A172 (cell line): ENCODE results near the gene EMC6. TPM values are rescaled to one million over a fixed set of nuclear protein-coding genes. Genes with fewer than 3 reads are reported as not detected.

Experiments
- DNase-seq: peaks from one replicate; pipeline ENCODE4 v3.0.0-alpha.2; 2015; ENCODE audit warnings: low spot score
- total RNA-seq: library from RNA; depleted of rRNA; stranded (reverse); fragments of >200 nt; shearing (Covaris generic); gene quantifications from 2 replicates; pipeline ENCODE4 v1.2.3, GENCODE V29; 2014

Gene EMC6
- total RNA-seq, 1 experiment from 2014 or later, result 43.4 TPM

DNA sequence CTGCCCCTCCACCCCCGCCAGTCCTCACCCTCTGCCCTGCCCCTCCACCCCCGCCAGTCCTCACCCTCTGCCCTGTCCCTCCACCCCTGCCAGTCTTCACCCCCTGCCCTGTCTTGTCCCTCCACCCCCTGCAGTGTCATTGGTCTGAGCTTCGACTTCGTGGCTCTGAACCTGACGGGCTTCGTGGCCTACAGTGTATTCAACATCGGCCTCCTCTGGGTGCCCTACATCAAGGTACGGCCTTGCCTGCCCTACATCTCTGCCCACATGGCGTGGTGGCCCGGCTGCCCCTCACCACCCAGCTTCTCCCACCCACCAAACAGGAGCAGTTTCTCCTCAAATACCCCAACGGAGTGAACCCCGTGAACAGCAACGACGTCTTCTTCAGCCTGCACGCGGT lies 12.3 kb upstream of the EMC6 start:
- no peak for DNase-seq

DNA sequence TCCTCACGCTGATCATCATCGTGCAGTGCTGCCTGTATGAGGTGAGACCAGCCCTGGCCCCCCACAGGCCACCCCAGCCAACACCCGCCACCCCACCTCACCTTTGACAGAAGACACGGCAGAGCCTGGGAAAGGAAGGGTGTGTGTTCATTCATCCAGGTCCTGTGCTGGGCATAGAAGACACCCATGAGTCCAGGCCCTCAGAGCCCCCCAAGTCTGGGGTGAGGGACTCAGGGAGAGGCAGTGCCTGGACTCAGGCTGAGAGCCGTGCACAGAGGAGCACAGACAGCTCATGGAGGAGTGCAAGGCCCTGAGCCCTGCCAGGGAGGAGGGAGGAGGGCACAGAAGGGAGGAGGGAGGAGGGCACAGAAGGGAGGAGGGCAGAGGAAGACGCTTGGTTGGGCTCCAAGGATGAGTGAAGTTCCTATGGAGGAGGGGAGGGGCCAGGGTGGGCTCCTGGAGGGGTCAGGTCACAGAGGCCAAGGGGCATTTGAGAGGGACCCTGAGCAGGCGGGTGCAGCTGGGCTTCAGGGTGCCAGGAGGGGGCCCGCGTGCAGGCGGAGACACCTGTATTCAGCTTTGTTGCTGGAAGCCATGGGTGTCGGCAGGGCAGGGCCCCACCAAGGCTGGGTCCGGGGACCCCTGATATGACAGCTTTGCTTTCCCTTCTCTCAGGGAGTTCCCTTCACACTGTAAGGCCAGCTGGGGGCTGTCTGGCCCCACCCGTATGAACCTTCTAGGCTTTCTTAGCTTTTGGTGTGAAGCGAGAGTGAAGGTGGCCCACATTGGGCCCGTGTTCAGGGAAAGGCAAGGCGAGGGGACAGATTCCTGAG lies 11.6 kb upstream of the EMC6 start:
- no peak for DNase-seq

GRCh38 chr17:3657588-3657869 lies 11.1 kb upstream of the EMC6 start:
- no peak for DNase-seq

DNA sequence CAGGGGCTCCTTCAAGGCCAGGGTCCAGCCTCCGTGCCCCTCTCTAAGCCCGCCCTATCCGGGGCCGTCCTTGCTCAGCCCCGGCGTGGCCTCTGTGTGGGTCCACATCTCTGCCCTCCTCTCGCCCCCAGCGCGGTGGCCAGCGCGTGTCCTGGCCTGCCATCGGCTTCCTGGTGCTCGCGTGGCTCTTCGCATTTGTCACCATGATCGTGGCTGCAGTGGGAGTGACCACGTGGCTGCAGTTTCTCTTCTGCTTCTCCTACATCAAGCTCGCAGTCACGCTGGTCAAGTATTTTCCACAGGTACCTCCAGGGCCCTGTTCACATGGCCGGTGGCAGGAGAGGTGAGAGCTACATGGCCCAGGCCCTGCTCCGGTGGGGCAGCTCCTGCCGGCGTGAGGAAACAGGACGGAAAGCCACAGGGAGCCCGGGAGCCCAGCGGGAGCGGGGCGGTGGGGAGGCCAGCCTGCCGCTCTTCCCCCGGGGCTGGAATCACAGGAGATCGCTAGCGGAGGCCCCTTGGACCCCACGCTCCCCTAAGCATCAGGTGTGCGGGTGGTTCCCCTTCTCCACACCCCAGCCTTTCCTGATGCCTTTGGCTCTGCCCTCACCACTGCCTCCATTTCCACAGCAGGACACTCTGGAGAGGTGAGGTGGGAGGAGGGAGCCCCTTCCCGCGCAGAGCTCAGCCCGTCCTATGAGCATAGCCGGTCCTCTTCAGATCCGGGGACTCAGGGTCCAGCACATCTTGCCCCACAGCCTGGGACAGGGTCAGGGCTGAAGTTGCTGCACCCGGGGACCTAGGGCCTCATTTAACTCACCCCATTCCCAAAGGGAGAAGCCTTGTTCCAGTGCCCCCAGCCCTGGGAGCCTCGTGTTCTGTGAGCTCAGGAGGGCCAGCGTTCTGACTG lies 10.5 kb upstream of the EMC6 start:
- no peak for DNase-seq

DNA sequence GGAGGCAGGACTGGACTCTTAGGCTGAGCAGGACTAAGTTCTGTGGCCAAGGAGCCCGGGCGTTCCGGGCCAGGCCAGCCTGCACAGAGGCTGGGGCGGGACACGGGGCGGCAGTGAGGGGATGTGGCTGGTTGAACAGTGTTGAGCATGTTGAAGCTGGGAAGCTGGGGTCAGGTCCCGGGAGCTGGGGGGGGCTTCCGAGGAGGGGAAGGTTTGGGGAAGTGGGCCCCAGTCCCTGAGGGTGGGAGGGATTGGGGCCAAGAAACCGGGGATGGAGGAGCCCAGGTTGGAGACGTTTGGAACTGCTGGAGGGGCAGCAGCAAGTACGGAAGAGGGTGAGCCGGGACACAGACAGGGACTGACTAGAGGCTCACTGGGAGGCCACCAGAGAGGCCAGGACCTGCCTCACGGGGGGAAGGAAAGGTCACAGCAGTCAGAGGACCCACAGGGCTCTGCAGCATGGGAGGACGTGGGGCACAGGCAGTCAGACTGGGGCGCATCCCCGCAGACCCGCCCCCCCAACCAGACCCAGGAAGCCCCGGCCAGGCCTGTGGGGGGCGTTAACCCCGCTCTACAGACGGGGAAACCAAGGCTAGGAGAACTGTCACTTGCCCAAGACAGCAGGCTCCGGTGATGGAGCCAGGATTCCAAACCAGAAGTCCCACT lies 9.7 kb upstream of the EMC6 start:
- DNase-seq, result no peak

DNA sequence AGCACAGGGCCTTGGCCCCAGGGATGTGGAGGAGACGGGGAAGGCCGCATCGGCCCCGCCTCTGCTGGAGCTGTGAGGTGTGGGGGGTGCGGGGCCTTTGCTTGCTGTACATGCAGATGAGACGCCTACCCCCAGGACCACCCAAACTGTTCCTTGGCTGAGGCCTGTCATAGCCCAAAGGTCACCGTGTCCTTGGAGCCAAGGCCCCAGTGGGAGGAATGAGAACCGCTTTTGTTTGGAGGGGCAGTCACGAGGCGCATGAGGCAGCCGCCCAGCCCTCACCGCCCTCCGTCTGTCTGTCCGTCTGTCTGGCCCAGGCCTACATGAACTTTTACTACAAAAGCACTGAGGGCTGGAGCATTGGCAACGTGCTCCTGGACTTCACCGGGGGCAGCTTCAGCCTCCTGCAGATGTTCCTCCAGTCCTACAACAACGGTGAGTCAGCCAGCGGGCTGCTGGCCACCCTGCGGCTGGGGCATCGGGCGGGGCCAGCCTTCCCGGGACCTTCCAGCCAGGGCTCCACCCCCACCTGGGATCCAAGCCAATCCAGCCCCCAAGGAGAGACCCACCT lies 9.0 kb upstream of the EMC6 start:
- peak; percentile 91 for DNase-seq

- no peak for DNase-seq
These were observed 8.2 kb upstream of the EMC6 start for GRCh38 chr17:3660311-3660891.

- DNase-seq, result no peak
These were observed 5.3 kb upstream of the EMC6 start for GRCh38 chr17:3663102-3664011.

DNA sequence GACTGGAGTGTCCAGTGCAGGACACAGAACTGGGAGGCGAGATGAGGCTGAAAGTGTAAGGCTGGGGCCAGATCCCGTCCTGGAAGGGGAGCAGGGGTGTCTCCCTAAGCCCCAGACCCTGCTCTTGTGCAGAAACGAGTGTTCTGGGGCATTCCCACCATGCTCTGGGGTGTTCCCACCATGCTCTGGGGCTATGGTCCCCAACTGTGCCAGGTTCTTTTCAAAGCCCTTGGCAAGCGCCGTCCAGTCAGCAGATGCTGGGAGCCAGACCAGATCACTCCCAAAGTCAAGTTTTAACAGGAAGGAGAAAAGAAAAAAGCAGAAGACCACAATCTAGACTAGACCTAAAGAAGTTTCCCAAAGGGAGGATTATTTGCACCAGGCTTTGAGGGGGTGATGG lies 2.8 kb upstream of the EMC6 start:
- no peak for DNase-seq

DNA sequence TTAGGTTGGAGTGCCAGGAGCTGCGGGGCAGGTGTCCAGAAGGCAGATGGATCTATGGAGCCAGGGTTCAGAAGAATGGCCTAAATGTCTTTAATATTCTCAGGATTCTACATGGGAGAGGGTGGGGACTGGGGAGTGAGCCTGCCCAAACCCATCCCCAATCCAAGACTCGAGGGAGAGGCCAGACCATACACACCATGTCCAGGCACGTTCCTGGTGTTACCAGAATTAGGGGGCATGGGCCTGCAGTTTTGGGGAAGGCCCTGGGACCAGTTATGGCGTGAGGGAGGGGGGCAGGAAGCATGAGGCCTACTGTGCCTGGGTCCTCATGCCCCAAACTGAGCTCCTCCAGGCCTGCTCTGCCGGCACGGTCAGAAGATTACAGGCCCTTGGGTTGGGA lies 2.1 kb upstream of the EMC6 start:
- no peak for DNase-seq

- peak; percentile 88 for DNase-seq
These were observed 990 bp upstream of the EMC6 start for GRCh38 chr17:3667366-3668278.

GRCh38 chr17:3669085-3669347 lies 404 bp downstream of the EMC6 start:
- no peak for DNase-seq

- DNase-seq, result no peak
These were observed 936 bp downstream of the EMC6 start for GRCh38 chr17:3669548-3669947.

DNA sequence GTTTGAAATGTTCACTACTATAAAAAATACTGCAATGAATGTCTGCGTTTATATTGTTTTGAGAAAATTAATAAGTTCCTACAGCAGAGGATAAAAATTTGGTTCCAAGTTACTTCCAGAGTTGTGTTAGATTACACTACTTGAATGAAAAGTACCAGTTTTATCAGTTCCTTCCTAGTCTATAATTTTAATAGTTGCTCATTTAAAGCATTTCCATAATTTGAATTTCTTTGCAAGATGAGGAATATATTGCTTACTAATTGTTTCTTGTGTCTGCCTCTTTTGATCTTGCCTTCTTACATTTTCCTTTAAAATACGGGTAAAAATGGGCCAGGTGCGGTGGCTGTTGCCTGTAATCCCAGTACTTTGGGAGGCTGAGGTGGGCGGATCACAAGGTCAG lies 4.0 kb downstream of the EMC6 start:
- DNase-seq, result no peak

- no peak for DNase-seq
These were observed 7.3 kb downstream of the EMC6 start for GRCh38 chr17:3675886-3676285.

- DNase-seq, result no peak
These were observed 9.6 kb downstream of the EMC6 start for GRCh38 chr17:3678095-3678820.

GRCh38 chr17:3678821-3679530 lies 10.4 kb downstream of the EMC6 start:
- DNase-seq, result no peak

DNA sequence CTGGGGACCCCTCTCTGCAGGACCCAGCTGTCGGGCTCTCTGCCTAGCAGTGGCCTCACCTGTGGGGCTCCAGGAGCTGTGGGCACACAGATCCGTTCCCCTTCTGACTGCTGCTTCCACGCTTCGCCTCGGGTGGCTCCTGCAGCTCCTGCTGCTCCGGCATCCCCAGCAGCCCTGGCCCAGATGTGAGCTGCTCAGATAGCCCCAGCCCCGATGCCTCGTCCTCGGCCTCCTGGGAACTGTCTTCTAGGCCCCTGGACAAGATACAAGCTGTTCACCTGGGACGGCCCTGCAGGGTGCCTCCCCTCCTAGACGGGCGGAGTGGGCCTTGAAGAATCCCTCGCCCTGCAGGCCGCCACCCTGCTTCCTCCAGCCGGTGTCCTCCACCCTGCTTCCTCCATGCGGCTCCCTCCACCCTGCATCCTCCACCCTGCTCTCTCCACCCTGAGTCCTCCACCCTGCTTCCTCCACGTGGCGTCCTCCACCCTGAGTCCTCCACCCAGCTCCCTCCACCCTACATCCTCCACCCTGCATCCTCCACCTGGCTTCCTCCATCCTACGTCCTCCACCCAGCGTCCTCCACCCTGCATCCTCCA lies 11.0 kb downstream of the EMC6 start:
- no peak for DNase-seq
